HG02885 (cell line): ENCODE data around the gene ULK4.
"Not testable (repeated sequence)": the region's sequence is repeated elsewhere in the genome, so short reads cannot be mapped to it uniquely, and the experiment has no call there.

Source experiments
- ATAC-seq: cut with Tn5 transposase; IDR thresholded peaks from one replicate; pipeline ENCODE4 v1.9.1; 2021; ENCODE audit warnings: mild to moderate bottlenecking; ENCODE audit not compliant: unreplicated experiment, poor library complexity

Gene ULK4

DNA sequence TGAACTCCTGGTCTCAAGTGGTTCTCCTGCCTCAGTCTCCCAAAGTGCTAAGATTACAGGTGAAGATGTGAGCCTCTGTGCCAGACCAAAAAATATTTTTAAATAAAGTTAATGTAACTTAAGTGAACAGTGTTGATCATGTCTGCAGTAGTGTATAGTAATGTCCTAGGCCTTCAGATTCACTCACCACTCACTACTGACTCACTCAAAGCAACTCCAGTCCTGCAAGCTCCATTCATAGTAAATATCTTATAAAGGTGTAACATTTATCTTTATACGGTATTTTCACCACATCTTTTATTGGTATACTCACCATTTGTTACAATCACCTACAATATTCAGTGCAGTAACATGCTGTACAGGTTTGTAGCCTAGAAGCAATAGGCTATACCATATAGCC is 264.2 kb downstream of the ULK4 start:
- no peak for ATAC-seq

DNA sequence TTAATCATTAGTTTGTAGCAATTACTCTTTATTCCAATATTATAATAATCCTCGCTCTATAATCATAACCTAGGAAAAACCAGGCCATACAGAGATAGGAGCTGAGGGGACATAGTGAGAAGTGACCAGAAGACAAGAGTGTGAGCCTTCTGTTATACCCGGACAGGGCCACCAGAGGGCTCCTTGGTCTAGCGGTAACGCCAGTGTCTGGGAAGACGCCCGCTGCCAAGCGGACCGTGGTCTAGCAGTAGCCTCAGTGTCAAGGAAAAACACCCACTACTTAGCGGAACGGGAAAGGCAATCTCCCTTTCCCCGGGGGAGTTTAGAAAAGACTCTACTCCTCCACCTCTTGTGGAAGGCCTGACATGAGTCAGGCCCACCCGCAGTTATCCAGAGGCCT is 266.1 kb downstream of the ULK4 start:
- not testable (repeated sequence) for ATAC-seq

DNA sequence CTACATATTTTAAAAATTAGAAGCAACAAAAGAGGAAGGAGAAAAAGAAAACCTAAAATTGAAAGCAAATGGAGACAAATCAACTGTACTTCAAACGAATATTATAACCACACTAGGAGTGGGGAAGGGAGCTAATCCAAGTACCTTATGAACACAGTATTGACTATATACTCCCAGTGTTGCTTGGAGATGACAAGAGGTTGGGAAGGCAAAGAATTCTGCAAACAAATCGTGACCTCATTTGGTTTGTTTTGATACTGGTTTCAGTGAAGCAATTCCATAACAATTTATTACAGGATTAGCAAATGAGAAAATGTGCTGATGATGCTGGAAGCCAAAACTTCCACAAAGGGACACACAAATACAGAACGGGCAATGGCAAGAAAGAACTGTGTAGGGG is 268.1 kb downstream of the ULK4 start:
- ATAC-seq: no peak

DNA sequence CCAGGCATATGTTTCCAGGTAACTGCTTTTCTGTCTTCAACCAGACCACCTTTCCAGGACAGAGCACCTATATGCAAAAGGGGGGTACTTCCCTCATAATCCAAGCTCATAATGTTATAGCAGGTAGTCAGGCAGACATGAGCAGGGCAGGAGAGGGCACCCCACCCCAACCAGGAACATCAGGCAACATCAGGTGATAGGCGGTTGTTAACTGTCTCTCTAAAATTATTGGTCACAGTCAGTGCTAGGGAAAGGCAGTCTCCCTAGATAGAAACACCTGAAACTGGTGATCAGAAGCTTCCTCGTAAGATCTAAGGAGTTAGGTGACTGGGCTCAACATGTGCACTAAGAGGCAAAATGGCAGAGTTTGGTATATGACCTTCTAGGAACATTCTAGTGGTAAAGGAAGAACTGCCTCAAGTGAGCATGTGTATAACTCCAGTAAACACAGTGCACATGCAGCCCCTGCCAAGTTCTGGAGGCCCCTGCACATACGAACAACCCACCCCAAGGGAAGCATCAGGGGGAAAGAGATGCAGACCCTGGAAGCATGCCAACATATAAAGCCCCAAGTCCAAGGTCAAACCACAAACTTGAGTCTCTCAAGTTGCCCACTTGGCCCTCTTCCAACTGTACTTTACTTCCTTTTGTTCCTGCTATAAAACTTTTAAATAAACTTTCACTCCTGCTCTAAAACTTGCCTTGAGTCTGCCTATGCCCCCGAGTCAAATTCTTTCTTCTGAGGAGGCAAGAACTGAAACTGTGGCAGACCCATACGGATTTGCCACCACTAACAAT is 270.9 kb downstream of the ULK4 start:
- ATAC-seq: no peak

- no peak for ATAC-seq
Observed at GRCh38 chr3:41688595-41689380, 273.1 kb downstream of the ULK4 start.

DNA sequence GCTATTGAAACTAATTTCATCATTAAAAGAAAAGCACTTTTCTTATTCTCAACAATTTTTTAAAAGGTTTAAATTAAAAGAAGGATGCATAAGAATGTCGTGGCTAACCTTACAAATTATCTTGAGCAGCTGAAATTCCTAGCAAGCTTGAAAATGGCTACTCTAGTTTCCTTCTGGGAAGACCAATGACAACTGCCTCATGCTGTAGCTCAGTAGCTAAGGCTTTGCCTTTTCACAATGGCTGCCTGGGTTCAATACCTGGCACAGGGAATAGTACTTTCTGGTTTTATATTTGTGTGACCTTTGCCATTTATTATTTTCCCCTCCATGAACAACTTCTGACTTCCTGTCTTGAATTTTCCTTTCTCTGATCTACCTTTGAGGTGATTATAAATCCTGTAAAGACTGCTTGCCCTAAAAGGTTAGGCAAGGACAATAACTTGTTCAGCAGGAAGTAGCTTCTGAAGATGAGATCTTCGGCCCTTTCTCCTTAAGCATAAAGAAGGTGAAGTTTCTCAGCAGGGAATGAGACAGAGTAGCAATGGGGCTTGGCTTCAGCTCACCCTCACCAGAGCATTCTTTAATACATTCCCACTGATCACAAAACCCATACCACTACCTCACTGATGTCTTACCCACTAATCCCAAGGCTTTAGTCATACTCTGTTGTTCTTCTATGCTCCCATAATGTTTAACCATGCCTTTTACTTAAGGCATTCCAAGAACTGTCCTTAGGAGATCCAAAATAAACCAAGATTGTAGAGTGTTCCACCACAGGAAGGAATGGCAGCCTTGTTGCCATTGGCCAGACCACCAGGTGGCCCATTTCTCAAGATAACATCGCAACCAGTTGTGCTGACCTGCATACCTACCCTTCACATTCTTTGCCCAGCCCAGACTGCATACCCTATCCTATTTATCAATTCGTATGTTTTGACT is 276.8 kb downstream of the ULK4 start:
- ATAC-seq: no peak

DNA sequence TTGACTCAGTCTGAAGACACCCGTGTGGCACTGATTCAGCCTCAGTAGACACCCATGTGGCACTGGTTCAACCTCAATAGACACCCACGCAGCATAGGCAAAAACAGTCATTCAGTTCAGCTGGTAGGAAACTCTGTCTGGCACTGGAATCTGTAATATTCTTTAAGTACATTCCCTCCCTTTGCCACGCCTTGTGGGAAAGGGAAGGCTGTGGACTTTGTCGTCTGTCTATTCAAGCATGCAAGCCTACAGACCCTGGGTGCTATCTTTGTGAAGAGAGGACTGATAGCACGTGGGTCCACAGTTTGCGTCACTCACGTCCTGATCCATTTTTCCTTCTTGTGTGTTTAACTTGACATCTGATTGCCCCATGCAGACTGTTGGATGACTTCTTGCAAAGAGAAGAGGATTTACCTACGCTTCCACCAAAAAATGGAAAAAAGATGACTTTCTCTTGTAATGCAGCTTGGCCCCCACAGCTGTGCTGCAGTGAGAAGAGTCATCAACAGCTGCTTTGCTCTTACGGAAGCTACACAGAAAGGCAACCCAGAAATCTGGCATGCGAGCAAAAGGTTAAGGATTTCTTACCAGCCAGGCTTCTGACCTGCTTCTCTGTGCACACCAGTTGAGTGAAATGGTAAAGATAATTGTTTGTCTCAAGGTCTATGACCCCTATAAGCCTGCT is 278.1 kb downstream of the ULK4 start:
- ATAC-seq: no peak

DNA sequence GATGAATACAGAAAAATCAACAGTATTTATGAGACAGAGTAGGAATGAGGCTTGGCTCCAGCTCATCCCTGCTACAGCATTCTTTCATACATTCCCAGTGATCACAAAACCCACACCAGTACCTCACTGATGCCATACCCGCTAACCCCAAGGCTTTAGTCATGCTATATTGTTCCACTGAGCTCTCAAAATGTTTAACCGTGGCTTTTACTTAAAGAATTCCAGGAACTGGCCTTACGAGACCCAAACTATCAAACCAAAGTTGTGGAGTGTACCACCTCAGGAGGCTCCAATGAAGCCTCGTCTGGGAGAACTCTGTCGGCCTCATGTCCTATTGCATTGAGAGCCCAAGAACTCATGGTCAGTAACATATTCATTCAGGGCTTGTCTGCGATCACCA is 278.9 kb downstream of the ULK4 start:
- ATAC-seq: no peak

GRCh38 chr3:41682382-41682781 is 279.5 kb downstream of the ULK4 start:
- ATAC-seq: no peak

- no peak for ATAC-seq
Observed at GRCh38 chr3:41681479-41681878, 280.4 kb downstream of the ULK4 start.

- ATAC-seq: no peak
Observed at GRCh38 chr3:41679374-41679773, 282.5 kb downstream of the ULK4 start.

- not testable (repeated sequence) for ATAC-seq
Observed at GRCh38 chr3:41675102-41675501, 286.8 kb downstream of the ULK4 start.

DNA sequence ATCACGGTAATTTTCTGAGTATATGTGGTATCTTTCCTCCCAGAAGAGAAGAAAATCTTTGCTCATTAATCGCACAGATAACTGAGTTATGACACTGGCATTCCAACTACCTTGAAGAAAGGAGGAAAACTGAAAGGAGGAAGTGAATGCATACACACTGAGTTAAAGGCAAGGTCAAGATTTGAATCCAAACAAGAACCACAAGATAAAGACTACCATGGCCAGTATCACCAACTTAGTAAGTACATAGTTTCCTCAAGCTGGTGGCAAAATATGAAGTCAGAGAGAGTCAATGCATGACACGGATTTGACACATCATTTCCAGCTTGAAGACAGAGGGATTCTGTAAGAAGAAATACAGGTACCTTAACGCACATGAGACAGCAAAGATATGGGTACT is 287.5 kb downstream of the ULK4 start:
- ATAC-seq: no peak

DNA sequence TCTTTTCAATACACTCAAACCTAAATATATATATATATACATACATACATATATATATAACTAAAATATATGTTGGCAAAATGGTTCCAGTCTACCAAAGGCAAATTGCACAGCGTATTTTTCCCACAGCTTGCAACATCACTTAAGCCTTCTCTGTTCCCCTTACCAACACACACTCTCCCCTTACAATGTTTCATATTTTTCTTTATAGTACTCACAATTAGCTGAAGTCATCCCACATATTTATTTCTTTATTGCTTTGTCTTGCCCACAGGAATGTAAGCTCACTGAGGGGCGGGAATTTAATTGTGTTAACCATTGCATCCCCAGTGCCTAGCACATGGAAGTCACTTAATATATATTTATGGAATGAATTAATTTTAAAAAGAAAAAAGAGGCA is 288.3 kb downstream of the ULK4 start:
- no peak for ATAC-seq

DNA sequence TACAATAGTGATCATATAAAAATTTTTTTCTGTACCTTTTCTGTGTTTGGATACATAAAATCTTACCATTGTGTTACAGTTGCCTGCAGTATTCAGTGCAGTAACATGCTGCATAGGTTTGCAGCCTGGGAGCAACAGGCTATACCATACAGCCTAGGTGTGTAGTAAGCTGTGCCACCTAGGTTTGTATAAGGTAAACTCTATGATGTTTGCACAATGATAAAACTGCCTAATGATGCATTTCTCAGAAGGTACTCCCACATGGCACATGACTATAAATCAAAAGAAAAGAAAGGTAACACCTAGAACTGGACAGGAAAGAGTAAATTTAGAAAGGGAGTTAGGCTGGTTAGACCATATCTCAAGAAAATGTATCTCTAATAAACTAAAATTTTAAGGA is 293.5 kb downstream of the ULK4 start:
- no peak for ATAC-seq

GRCh38 chr3:41662288-41662687 is 299.6 kb downstream of the ULK4 start:
- no peak for ATAC-seq

DNA sequence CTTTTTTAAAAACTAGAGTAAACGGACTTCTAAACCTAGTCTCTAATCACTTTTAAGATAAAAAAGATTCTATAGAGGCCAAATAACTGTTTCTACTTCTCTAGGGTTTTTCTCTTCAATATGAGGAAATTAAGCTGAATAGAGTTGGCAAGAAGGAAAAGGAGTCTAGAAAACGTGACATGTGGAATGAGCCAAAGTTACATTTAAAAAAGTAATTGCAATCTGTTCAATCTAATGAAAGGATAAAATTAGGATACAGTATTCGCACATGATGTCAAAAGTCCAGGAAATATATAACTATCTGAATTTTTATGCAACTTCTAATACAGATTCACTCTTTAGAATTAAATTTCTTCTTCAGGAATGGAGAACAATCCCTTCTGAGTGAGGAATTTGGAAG is 300.1 kb downstream of the ULK4 start:
- ATAC-seq: no peak

GRCh38 chr3:41660510-41660909 is 301.4 kb downstream of the ULK4 start:
- ATAC-seq: no peak

- ATAC-seq: no peak
Observed at GRCh38 chr3:41653571-41654239, 308.2 kb downstream of the ULK4 start.

DNA sequence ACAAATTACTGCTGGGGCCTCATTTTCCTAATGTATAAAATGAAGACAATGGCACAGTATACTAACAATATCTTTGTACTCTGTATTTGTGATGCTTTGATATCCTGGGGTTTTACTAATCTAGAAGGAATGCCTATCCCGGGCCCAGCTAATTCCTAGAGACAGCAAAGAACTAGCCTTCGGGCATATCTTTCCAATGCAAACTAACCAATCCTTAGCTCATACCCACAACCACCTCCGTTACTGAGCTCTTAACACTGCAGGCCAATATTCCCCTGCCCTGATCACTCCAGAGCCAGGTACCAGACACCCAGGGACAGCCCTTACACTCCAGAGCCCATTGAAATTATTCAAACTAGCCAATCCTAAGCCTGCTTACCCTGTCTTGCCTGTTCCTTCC is 309.0 kb downstream of the ULK4 start:
- no peak for ATAC-seq
